ENCODE data around the gene GBF1.

GRCh38 chr10:102313221-102313896 is 68.0 kb downstream of the GBF1 start:
- no peak for TF ChIP-seq REST (IDR thresholded peaks at IDR 0.05; ENCODE audit: borderline replicate concordance)
- TF ChIP-seq CTCF (IDR thresholded peaks at IDR 0.05; ENCODE audit: poor library complexity, severe bottlenecking), result no peak
- TF ChIP-seq EZH2 (IDR thresholded peaks at IDR 0.05; ENCODE audit: borderline replicate concordance, insufficient read depth, low read length, poor library complexity, severe bottlenecking), result no peak
- no peak for TF ChIP-seq POLR2AphosphoS5 (IDR thresholded peaks at IDR 0.05)
- TF ChIP-seq SMC3 (conservative IDR thresholded peaks at IDR 0.05; ENCODE audit: poor library complexity), result no peak
- TF ChIP-seq TAF1 (IDR thresholded peaks at IDR 0.05; ENCODE audit: low read depth), result no peak
- no peak for TF ChIP-seq RAD21 (conservative IDR thresholded peaks at IDR 0.05)
- TF ChIP-seq MXI1 (conservative IDR thresholded peaks at IDR 0.05; ENCODE audit: poor library complexity, severe bottlenecking), result no peak
- TF ChIP-seq EP300 (conservative IDR thresholded peaks at IDR 0.05; ENCODE audit: poor library complexity, severe bottlenecking), result no peak

Data from neural cell (in vitro differentiated cells).